C4-2B (cell line): ENCODE measurements around the gene FAM20C.
A peak's percentile ranks its signal among the peaks of the same experiment; 100 is the strongest.

Experiments used
- CTCF ChIP-seq: fragments of 450-650 bp; conservative IDR thresholded peaks from 2 replicates; pipeline ENCODE4 v1.5.1; 2017; ENCODE audit warnings: mild to moderate bottlenecking
- ZFX ChIP-seq: fragments of 450-650 bp; IDR thresholded peaks from 2 replicates; pipeline ENCODE4 v1.6.1; 2017

GRCh38 chr7:149791-150636 is 42.4 kb upstream of the FAM20C start:
- TF ChIP-seq CTCF (no peak), ZFX (peak; percentile 77; the same call in 1 of the 2 replicates)
